Suprapubic skin (tissue), 4 donors: ENCODE data around the gene SCAMP4. TPM values are rescaled to one million over a fixed set of nuclear protein-coding genes. Genes with fewer than 3 reads are reported as not detected.
A peak's percentile ranks its signal among the peaks of the same experiment; 100 is the strongest.

Source experiments
- DNase-seq, 2 donors: peaks; one replicate each; pipeline ENCODE4 v3.0.0-alpha.2; 2019; ENCODE audit warnings: low spot score in 2 of 2
- H3K27ac ChIP-seq: fragments of 200-600 bp; sonication (generic); one replicate; pipeline ENCODE4 v1.5.1; 2019
- H3K27me3 ChIP-seq: fragments of 200-600 bp; sonication (generic); one replicate; pipeline ENCODE4 v1.5.1; 2019
- H3K36me3 ChIP-seq: fragments of 200-600 bp; sonication (generic); one replicate; pipeline ENCODE4 v1.5.1; 2019
- H3K4me1 ChIP-seq: fragments of 200-600 bp; sonication (generic); one replicate; pipeline ENCODE4 v1.5.1; 2019
- H3K4me3 ChIP-seq: fragments of 200-600 bp; sonication (generic); one replicate; pipeline ENCODE4 v1.5.1; 2019; ENCODE audit warnings: mild to moderate bottlenecking
- H3K9me3 ChIP-seq: fragments of 200-600 bp; sonication (generic); one replicate; pipeline ENCODE4 v1.5.1; 2019
- CTCF ChIP-seq, 2 donors: fragments of 200-600 bp in 1 of 2; fragments of 450-650 bp in 1 of 2; sonication (generic) in 1 of 2; IDR thresholded peaks; one replicate each; pipeline ENCODE4 v1.5.1; 2016 to 2019; ENCODE audit warnings: antibody characterized with exemption in 2 of 2, mild to moderate bottlenecking in 1 of 2, moderate library complexity in 1 of 2
- EP300 ChIP-seq: sonication (generic); formaldehyde crosslinking; IDR thresholded peaks from one replicate; pipeline ENCODE4 v1.6.1; 2017; ENCODE audit warnings: antibody characterized with exemption
- POLR2A ChIP-seq, 2 donors: fragments of 450-650 bp; IDR thresholded peaks; one replicate each; pipeline ENCODE4 v1.6.1; 2017; ENCODE audit warnings: antibody characterized with exemption in 2 of 2, mild to moderate bottlenecking in 2 of 2, moderate library complexity in 2 of 2
- POLR2AphosphoS5 ChIP-seq, 3 donors: sonication (generic); formaldehyde crosslinking; IDR thresholded peaks; one replicate each; pipeline ENCODE4 v1.6.1; 2017; ENCODE audit warnings: antibody characterized with exemption in 3 of 3
- WGBS: methylation state at CpG from one replicate; pipeline ENCODE4 v1.1.5; 2018; 5-methylcytosine and 5-hydroxymethylcytosine counted together
- total RNA-seq, 4 donors: library from RNA; depleted of rRNA; stranded (reverse); fragments of >200 nt; gene quantifications; one replicate each; pipeline ENCODE4 v1.1.0, GENCODE V29; 2016

The SCAMP4 gene
- total RNA-seq, 4 donors from 2014 or later, result 68.1 to 119 (median 103) TPM

DNA sequence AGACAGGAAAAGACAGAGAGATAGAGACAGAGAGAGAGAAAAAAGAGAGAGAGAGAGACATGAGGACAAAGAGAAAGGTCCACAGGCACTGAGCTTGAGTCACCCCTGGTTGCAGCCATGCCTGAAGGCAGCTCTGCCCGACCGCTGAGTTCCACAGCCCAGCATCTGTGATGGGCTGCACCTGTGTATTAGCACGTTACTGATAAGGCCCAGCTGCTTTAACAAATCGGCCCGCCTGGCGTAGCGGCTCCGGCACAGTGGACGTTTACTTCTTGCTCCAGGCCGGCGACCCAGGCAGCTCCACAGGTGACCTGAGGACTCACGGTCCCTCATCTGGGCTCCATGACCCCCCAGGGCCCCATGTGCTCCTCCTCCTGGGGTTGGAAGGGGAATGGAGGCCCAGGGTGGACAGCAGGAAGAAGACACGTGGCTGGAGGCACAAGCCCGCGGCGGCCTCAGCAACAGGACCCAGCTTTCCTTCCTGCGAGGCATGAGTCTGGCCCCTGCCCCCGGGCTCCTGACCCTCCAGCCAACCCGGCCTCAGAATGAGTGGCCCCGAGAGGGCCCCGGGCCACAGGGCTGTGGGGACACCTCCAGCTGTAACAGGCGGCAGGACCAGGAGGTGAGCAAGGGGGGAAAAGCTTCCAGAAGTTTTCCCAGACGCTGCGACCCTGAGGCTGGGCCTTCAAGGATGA lies 31.9 kb downstream of the SCAMP4 start:
- TF ChIP-seq EP300 (no peak), CTCF (IDR thresholded peaks at IDR 0.05) (no peak), POLR2AphosphoS5 (IDR thresholded peaks at IDR 0.05) (no peak), POLR2A (IDR thresholded peaks at IDR 0.05) (no peak)
- no peak overlapping the region for H3K27ac ChIP-seq
- WGBS, result 92% methylated on average over 23 of the region's 24 CpGs
- no peaks in the 10 kb centered on the region for H3K36me3 ChIP-seq
- no peak for DNase-seq
- peaks cover 17% of the 10 kb centered on the region for H3K4me1 ChIP-seq
- no peaks in the 10 kb centered on the region for H3K27me3 ChIP-seq
- H3K9me3 ChIP-seq, result no peaks in the 10 kb centered on the region
- no peak overlapping the region for H3K4me3 ChIP-seq

GRCh38 chr19:1938071-1938470 lies 32.9 kb downstream of the SCAMP4 start:
- TF ChIP-seq CTCF (IDR thresholded peaks at IDR 0.05), result no peak
- no peak for TF ChIP-seq EP300
- TF ChIP-seq POLR2A (IDR thresholded peaks at IDR 0.05), result no peak
- no peak for TF ChIP-seq POLR2AphosphoS5 (IDR thresholded peaks at IDR 0.05)
- no peak for DNase-seq
- Histone ChIP-seq H3K36me3 (no peaks in the 10 kb centered on the region), H3K27ac (no peak overlapping the region), H3K4me3 (no peak overlapping the region), H3K4me1 (peaks cover 27% of the 10 kb centered on the region), H3K9me3 (no peaks in the 10 kb centered on the region), H3K27me3 (no peaks in the 10 kb centered on the region)
- WGBS, result 84% methylated on average over 7 of the region's 7 CpGs

- no peaks in the 10 kb centered on the region for H3K9me3 ChIP-seq
- H3K36me3 ChIP-seq, result no peaks in the 10 kb centered on the region
- DNase-seq, result peak in 1 of 2 donors; percentile 84
- no peaks in the 10 kb centered on the region for H3K27me3 ChIP-seq
- 0% methylated on average over 25 of the region's 97 CpGs for WGBS
- H3K4me1 ChIP-seq, result peaks cover 48% of the 10 kb centered on the region
- H3K27ac ChIP-seq, result peak within 1 kb of the TSS; percentile 98
- TF ChIP-seq EP300 (no peak), POLR2A (IDR thresholded peaks at IDR 0.05) (peak in 1 of 2 donors; percentile 29), CTCF (IDR thresholded peaks at IDR 0.05) (peak in 1 of 2 donors; percentile 19), POLR2AphosphoS5 (IDR thresholded peaks at IDR 0.05) (no peak)
- peak within 1 kb of the TSS; percentile 79 for H3K4me3 ChIP-seq
Observed at GRCh38 chr19:1941146-1942077, 36.2 kb downstream of the SCAMP4 start, which contains the start of gene CSNK1G2. Gene CSNK1G2 (plus strand): TSS chr19:1941172. CDS start chr19:1969773, 28,601 bp downstream.

- Histone ChIP-seq H3K9me3 (no peaks in the 10 kb centered on the region), H3K27me3 (no peaks in the 10 kb centered on the region), H3K4me1 (peaks cover 48% of the 10 kb centered on the region), H3K36me3 (no peaks in the 10 kb centered on the region), H3K27ac (peak overlapping the region; percentile 98), H3K4me3 (peak overlapping the region; percentile 79)
- TF ChIP-seq CTCF (IDR thresholded peaks at IDR 0.05), result no peak
- TF ChIP-seq POLR2A (IDR thresholded peaks at IDR 0.05), result peak in 1 of 2 donors; percentile 15
- 0% methylated on average over 10 of the region's 40 CpGs for WGBS
- DNase-seq, result peak; percentile 90 to 91
Observed at GRCh38 chr19:1942078-1942933, 37.1 kb downstream of the SCAMP4 start.
